A375 (cell line): ENCODE results near the gene OR5AL1. TPM values are rescaled to one million over a fixed set of nuclear protein-coding genes. Genes with fewer than 3 reads are reported as not detected.

Source experiments
- total RNA-seq: library from RNA; depleted of rRNA; stranded (reverse); fragments of >200 nt; shearing (Covaris generic); gene quantifications from 2 replicates; pipeline ENCODE4 v1.2.3, GENCODE V29; 2014; rRNA removed

Gene OR5AL1
- total RNA-seq: not detected in 2 replicates

GRCh38 chr11:56412396-56412795 lies at the start of gene OR5AL1:
TSS of gene OR5AL1 (plus strand) at chr11:56412696.

DNA sequence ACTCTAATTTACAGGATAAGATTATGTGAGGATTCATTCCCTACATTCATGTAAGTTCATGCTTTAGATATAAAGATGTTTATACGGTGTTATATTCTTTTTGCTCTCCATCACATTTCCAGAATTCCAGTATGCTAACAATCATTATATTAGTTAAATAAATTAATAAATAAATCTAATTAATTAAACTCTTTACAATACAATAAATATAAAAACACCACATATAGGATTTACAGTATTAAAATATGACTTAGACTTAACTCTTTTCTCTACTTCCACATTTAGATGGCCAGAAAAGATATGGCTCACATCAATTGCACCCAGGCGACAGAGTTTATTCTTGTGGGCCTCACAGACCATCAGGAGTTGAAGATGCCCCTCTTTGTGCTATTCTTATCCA lies 37.2 kb upstream of the OR5AL1 start, which contains the start of gene OR8U1:
TSS of gene OR8U1 (plus strand) at position 301 of the 400 bp plus-strand sequence. CDS start at position 301, 0 bp downstream.

Other genes starting within 250 kb of the OR5AL1 start
- gene OR5J2, start 236.1 kb upstream of the OR5AL1 start, total RNA-seq: not detected in 2 replicates
- gene OR5T2, start 178.4 kb upstream of the OR5AL1 start, total RNA-seq: not detected in 2 replicates
- not detected in 2 replicates for gene OR5T3, start 160.4 kb upstream of the OR5AL1 start, total RNA-seq
- not detected in 2 replicates for gene OR5T1, start 138.5 kb upstream of the OR5AL1 start, total RNA-seq
- not detected in 2 replicates for gene OR8H1, start 120.4 kb upstream of the OR5AL1 start, total RNA-seq
- not detected in 2 replicates for gene OR8K3, start 97.6 kb upstream of the OR5AL1 start, total RNA-seq
- not detected in 2 replicates for gene OR8K1, start 66.7 kb upstream of the OR5AL1 start, total RNA-seq
- not detected in 2 replicates for gene OR8J1, start 58.4 kb upstream of the OR5AL1 start, total RNA-seq
- gene OR8U1, start 37.1 kb upstream of the OR5AL1 start, total RNA-seq: not detected in 2 replicates
- gene OR5M3, start 60.7 kb downstream of the OR5AL1 start, total RNA-seq: not detected in 2 replicates
- not detected in 2 replicates for gene OR5M8, start 78.7 kb downstream of the OR5AL1 start, total RNA-seq
- not detected in 2 replicates for gene OR5M11, start 130.6 kb downstream of the OR5AL1 start, total RNA-seq
- gene OR5M10, start 165.0 kb downstream of the OR5AL1 start, total RNA-seq: not detected in 2 replicates
- not detected in 2 replicates for gene OR5M1, start 202.2 kb downstream of the OR5AL1 start, total RNA-seq
- not detected in 2 replicates for gene OR5AP2, start 229.7 kb downstream of the OR5AL1 start, total RNA-seq